ENCODE measurements around the gene SPDYA.

SPDYA gene

GRCh38 chr2:28894470-28895188, 84.0 kb downstream of the SPDYA start, which contains the start of gene WDR43:
Gene WDR43 (plus strand): TSS chr2:28894667. CDS start chr2:28894699, 32 bp downstream.
- peak; percentile 80 for TF ChIP-seq YY1 (IDR thresholded peaks at IDR 0.05; ENCODE audit: insufficient read depth, insufficient read length)
- no peak for TF ChIP-seq ZNF274 (IDR thresholded peaks at IDR 0.05; ENCODE audit: low read depth, low read length)
- H3K4me1 ChIP-seq (ENCODE audit: insufficient read depth, insufficient read length): no peaks in the 10 kb centered on the region
- peak within 1 kb of the TSS; percentile 98 for H3K9ac ChIP-seq (ENCODE audit: insufficient read length, low read depth)
- H3K36me3 ChIP-seq (ENCODE audit: insufficient read depth, insufficient read length, low read length): peaks cover 26% of the 10 kb centered on the region
- no peaks in the 10 kb centered on the region for H3K9me3 ChIP-seq (ENCODE audit: insufficient read depth, low read length)
- peak within 1 kb of the TSS; percentile 99 for H3K4me3 ChIP-seq (ENCODE audit: insufficient read length, low read depth)
- peak; percentile 97 for DNase-seq (ENCODE audit: low read depth, low spot score)
- no peaks in the 10 kb centered on the region for H3K27me3 ChIP-seq (ENCODE audit: insufficient read depth, insufficient read length)

- Histone ChIP-seq H3K9me3 (ENCODE audit: insufficient read depth, low read length) (no peaks in the 10 kb centered on the region), H3K36me3 (ENCODE audit: insufficient read depth, insufficient read length, low read length) (peaks cover 27% of the 10 kb centered on the region), H3K4me3 (ENCODE audit: insufficient read length, low read depth) (peak overlapping the region; percentile 99), H3K4me1 (ENCODE audit: insufficient read depth, insufficient read length) (no peaks in the 10 kb centered on the region), H3K9ac (ENCODE audit: insufficient read length, low read depth) (peak overlapping the region; percentile 98), H3K27me3 (ENCODE audit: insufficient read depth, insufficient read length) (no peaks in the 10 kb centered on the region)
- DNase-seq (ENCODE audit: low read depth, low spot score): no peak
- no peak for TF ChIP-seq YY1 (IDR thresholded peaks at IDR 0.05; ENCODE audit: insufficient read depth, insufficient read length)
- TF ChIP-seq SUZ12 (IDR thresholded peaks at IDR 0.05; ENCODE audit: extremely low read depth, insufficient read depth, insufficient read length): no peak
- TF ChIP-seq ZNF274 (IDR thresholded peaks at IDR 0.05; ENCODE audit: low read depth, low read length): no peak
Observed at GRCh38 chr2:28895189-28895893, 84.7 kb downstream of the SPDYA start.

- DNase-seq (ENCODE audit: low read depth, low spot score): no peak
- Histone ChIP-seq H3K4me3 (ENCODE audit: insufficient read length, low read depth) (peak overlapping the region; percentile 99), H3K9me3 (ENCODE audit: insufficient read depth, low read length) (no peaks in the 10 kb centered on the region), H3K27me3 (ENCODE audit: insufficient read depth, insufficient read length) (no peaks in the 10 kb centered on the region), H3K9ac (ENCODE audit: insufficient read length, low read depth) (no peak overlapping the region), H3K36me3 (ENCODE audit: insufficient read depth, insufficient read length, low read length) (peaks cover 35% of the 10 kb centered on the region), H3K4me1 (ENCODE audit: insufficient read depth, insufficient read length) (no peaks in the 10 kb centered on the region)
- TF ChIP-seq YY1 (IDR thresholded peaks at IDR 0.05; ENCODE audit: insufficient read depth, insufficient read length) (no peak), SUZ12 (IDR thresholded peaks at IDR 0.05; ENCODE audit: extremely low read depth, insufficient read depth, insufficient read length) (no peak), ZNF274 (IDR thresholded peaks at IDR 0.05; ENCODE audit: low read depth, low read length) (no peak)
Observed at GRCh38 chr2:28896906-28897305, 86.3 kb downstream of the SPDYA start.

GRCh38 chr2:28898048-28898447, 87.4 kb downstream of the SPDYA start:
- TF ChIP-seq YY1 (IDR thresholded peaks at IDR 0.05; ENCODE audit: insufficient read depth, insufficient read length) (no peak), ZNF274 (IDR thresholded peaks at IDR 0.05; ENCODE audit: low read depth, low read length) (no peak), SUZ12 (IDR thresholded peaks at IDR 0.05; ENCODE audit: extremely low read depth, insufficient read depth, insufficient read length) (no peak)
- Histone ChIP-seq H3K9ac (ENCODE audit: insufficient read length, low read depth) (no peak overlapping the region), H3K27me3 (ENCODE audit: insufficient read depth, insufficient read length) (no peaks in the 10 kb centered on the region), H3K4me3 (ENCODE audit: insufficient read length, low read depth) (no peak overlapping the region), H3K9me3 (ENCODE audit: insufficient read depth, low read length) (no peaks in the 10 kb centered on the region), H3K4me1 (ENCODE audit: insufficient read depth, insufficient read length) (no peaks in the 10 kb centered on the region), H3K36me3 (ENCODE audit: insufficient read depth, insufficient read length, low read length) (peaks cover 47% of the 10 kb centered on the region)
- no peak for DNase-seq (ENCODE audit: low read depth, low spot score)
